GM18517 (cell line): Measurements from ENCODE around the gene SPATA31D1.
"Not testable (repeated sequence)": the region's sequence is repeated elsewhere in the genome, so short reads cannot be mapped to it uniquely, and the experiment has no call there.

ENCODE experiments used
- ATAC-seq: cut with Tn5 transposase; IDR thresholded peaks from one replicate; pipeline ENCODE4 v1.9.1; 2021; ENCODE audit warnings: mild to moderate bottlenecking, moderate library complexity; ENCODE audit not compliant: unreplicated experiment

The SPATA31D1 gene

GRCh38 chr9:81988472-81988871 is at the start of gene SPATA31D1:
SPATA31D1 (plus strand) TSS chr9:81988772; CDS start chr9:81988819, 47 bp downstream.
- ATAC-seq = not testable (repeated sequence)

GRCh38 chr9:81943393-81943792 is 45.2 kb upstream of the SPATA31D1 start, which contains the start of gene SPATA31D3:
SPATA31D3 (plus strand) TSS chr9:81943500; CDS start chr9:81943586, 86 bp downstream.
- not testable (repeated sequence) for ATAC-seq

- ATAC-seq = not testable (repeated sequence)
Measured at GRCh38 chr9:81948650-81949049, 39.9 kb upstream of the SPATA31D1 start.

GRCh38 chr9:81953096-81953495 is 35.5 kb upstream of the SPATA31D1 start:
- no peak for ATAC-seq

- ATAC-seq = no peak
Measured at GRCh38 chr9:81955625-81956024, 32.9 kb upstream of the SPATA31D1 start.

- no peak for ATAC-seq
Measured at GRCh38 chr9:81964218-81965171, 24.1 kb upstream of the SPATA31D1 start.

- ATAC-seq = no peak
Measured at GRCh38 chr9:81968026-81968425, 20.5 kb upstream of the SPATA31D1 start.

GRCh38 chr9:81969971-81970370 is 18.6 kb upstream of the SPATA31D1 start:
- ATAC-seq = no peak

GRCh38 chr9:81971727-81972126 is 16.8 kb upstream of the SPATA31D1 start:
- no peak for ATAC-seq

- no peak for ATAC-seq
Measured at GRCh38 chr9:81974764-81975163, 13.8 kb upstream of the SPATA31D1 start.

GRCh38 chr9:81976351-81976750 is 12.2 kb upstream of the SPATA31D1 start:
- no peak for ATAC-seq

GRCh38 chr9:81979196-81979595 is 9.4 kb upstream of the SPATA31D1 start:
- peak; percentile 65 for ATAC-seq

GRCh38 chr9:81980568-81980967 is 8.0 kb upstream of the SPATA31D1 start:
- ATAC-seq = no peak

GRCh38 chr9:81981883-81982282 is 6.7 kb upstream of the SPATA31D1 start:
- ATAC-seq = no peak

- ATAC-seq = no peak
Measured at GRCh38 chr9:81984928-81985327, 3.6 kb upstream of the SPATA31D1 start.

- no peak for ATAC-seq
Measured at GRCh38 chr9:81986051-81986450, 2.5 kb upstream of the SPATA31D1 start.

- ATAC-seq = no peak
Measured at GRCh38 chr9:81989700-81990099, 1.1 kb downstream of the SPATA31D1 start.

- ATAC-seq = no peak
Measured at GRCh38 chr9:81993656-81994055, 5.1 kb downstream of the SPATA31D1 start.

GRCh38 chr9:81999806-82000205 is 11.2 kb downstream of the SPATA31D1 start:
- no peak for ATAC-seq

GRCh38 chr9:82010711-82011110 is 22.1 kb downstream of the SPATA31D1 start:
- no peak for ATAC-seq

- ATAC-seq = no peak
Measured at GRCh38 chr9:82011133-82011532, 22.6 kb downstream of the SPATA31D1 start.

GRCh38 chr9:82012276-82012675 is 23.7 kb downstream of the SPATA31D1 start:
- ATAC-seq = no peak
